ENCODE results near the gene ZNF778.

ZNF778 gene

DNA sequence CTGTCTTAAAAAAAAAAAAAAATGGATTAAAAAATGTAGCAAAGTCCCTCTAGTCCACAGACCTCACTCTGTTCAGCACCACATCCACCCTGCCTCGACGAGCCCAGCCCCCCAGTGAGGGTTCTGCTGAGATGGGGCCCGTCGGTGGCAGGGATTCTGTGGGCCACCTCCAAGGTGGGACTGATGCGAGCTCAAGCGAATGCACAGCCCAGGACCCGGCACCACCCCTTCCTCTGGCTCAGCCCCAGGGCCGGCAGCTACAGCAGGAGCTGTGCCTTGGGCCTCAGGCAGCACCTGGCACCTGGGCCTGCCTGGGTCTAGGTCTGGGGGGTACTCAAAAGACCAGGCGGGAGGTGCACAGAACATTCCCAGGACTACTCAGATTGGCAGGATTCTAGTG, 59.5 kb downstream of the ZNF778 start:
- H3K4me3 ChIP-seq (replicated peaks; ENCODE audit: low read depth, low read length), result no peak overlapping the region
- TF ChIP-seq, protein P1, sequence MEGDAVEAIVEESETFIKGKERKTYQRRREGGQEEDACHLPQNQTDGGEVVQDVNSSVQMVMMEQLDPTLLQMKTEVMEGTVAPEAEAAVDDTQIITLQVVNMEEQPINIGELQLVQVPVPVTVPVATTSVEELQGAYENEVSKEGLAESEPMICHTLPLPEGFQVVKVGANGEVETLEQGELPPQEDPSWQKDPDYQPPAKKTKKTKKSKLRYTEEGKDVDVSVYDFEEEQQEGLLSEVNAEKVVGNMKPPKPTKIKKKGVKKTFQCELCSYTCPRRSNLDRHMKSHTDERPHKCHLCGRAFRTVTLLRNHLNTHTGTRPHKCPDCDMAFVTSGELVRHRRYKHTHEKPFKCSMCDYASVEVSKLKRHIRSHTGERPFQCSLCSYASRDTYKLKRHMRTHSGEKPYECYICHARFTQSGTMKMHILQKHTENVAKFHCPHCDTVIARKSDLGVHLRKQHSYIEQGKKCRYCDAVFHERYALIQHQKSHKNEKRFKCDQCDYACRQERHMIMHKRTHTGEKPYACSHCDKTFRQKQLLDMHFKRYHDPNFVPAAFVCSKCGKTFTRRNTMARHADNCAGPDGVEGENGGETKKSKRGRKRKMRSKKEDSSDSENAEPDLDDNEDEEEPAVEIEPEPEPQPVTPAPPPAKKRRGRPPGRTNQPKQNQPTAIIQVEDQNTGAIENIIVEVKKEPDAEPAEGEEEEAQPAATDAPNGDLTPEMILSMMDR (IDR thresholded peaks at IDR 0.05; ENCODE audit: low read depth, low read length, missing control alignments), result no peak
- no peak for DNase-seq (ENCODE audit: extremely low read depth, low read depth)

DNA sequence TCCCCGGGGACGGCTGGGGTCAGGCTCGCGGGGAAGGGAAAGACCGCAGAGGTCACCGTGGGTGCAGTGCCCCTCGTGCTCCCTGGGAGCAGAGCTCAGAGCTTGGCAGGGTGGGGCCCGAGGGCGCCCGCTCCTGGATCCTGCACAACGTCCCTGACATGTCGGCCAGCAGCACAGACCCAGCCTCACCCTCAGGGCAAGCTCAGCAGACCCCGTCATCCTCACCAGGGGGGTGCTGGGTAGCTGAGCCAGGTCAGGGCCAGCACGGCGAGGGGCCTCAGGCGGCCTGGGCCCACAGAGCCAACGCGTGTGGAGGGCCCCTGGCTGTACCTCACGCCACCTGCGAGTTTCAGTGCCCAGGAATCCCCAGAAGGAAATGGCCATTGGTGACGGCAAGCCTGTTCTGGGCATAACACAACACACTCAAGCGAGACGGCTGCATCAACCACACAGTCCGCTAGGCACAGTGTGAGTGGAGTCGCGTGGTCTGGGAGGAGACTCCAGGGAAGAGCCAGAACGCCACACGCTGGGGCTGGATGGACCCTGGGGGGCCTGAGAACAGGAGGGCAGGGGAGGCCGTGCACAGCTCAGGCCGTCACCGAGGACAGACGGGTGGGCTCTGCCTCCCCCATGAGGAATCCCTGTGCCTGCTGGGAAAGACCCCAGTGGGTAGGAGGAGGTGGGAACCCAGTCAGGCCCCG, 60.3 kb downstream of the ZNF778 start:
- DNase-seq (ENCODE audit: extremely low read depth, low read depth), result no peak
- H3K4me3 ChIP-seq (replicated peaks; ENCODE audit: low read depth, low read length), result no peak overlapping the region
- TF ChIP-seq, protein P1 (IDR thresholded peaks at IDR 0.05; ENCODE audit: low read depth, low read length, missing control alignments), result no peak

DNA sequence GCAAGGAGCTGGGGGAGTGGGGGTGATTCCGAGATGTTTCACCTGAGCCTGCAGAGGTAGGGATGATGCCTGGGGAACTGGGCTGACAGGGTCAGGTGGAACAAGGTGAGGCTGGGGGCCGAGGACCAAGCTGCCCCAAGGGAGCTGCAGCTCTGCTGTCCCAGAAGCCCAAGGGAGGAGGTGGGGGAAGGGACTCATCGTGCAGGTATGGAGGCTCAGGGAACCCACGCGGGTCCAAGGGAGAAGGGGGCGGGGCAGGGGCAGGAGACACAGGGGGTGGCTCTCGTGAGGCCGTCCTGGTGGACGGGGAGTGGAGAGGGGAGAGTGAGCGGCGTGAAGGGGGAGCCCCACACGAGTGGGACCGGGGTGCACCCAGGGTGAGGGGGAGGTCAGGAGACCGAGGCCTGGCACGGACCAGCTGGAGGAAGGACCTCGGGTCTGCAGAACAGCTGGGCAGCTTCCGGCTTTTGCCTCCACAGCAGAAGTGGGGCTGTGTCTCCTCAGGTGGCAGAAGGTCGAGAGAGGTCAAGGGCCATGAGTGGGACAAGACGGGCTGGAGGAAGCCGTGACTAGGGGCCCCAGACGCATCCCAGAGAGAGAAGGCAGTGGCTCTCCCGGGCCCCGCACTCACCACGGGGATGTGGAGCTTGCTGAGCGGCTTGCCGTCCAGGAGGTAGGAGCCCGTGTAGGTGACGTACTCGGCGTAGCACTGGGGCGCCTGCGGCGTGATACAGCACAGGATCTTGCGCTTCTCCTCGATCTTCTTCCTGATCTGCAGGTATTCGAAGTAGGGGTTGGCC, 61.1 kb downstream of the ZNF778 start:
- TF ChIP-seq, protein P1 (IDR thresholded peaks at IDR 0.05; ENCODE audit: low read depth, low read length, missing control alignments), result no peak
- no peak overlapping the region for H3K4me3 ChIP-seq (replicated peaks; ENCODE audit: low read depth, low read length)
- no peak for DNase-seq (ENCODE audit: extremely low read depth, low read depth)

DNA sequence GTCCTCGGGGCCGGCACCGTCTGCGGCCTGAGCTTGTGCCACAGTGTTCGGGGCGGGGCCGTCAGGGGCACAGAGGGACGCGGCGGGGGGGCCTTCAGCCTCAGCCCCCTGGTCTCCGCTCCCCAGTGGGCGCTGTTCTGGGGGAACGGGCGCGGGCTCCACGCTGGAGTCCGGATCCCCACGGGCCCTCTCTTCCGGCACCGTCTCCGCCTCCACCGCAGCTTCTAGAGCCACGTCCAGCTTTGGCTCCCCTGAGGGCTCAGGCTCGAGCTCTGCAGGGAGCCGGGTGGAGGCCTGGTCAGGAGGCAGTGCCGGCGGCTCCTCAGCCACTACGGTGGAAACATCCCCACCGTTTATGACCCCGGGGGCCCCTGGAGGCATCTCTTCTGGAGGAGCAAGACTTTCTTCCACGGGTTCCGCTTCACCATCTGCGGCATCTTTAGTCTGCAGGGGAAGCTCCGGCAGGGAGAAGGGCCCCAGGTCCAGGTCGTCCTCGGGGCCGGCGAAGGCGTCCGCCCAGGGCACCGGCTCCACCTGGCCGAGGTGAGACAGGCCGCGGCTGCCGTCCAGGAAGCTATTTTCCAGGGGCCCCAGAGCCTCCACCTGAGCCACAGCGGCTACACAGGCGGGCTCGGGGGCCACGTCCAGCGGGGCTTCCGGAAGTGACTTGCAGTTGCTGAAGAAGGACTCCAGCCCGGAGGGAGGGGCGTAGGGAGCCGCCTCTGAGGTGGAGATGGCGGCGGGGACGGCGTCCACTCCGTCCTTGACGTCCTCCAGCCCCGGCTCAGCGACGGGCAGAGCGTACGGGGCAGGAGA, 62.4 kb downstream of the ZNF778 start:
- H3K4me3 ChIP-seq (replicated peaks; ENCODE audit: low read depth, low read length), result no peak overlapping the region
- TF ChIP-seq, protein P1 (IDR thresholded peaks at IDR 0.05; ENCODE audit: low read depth, low read length, missing control alignments), result no peak
- no peak for DNase-seq (ENCODE audit: extremely low read depth, low read depth)

DNA sequence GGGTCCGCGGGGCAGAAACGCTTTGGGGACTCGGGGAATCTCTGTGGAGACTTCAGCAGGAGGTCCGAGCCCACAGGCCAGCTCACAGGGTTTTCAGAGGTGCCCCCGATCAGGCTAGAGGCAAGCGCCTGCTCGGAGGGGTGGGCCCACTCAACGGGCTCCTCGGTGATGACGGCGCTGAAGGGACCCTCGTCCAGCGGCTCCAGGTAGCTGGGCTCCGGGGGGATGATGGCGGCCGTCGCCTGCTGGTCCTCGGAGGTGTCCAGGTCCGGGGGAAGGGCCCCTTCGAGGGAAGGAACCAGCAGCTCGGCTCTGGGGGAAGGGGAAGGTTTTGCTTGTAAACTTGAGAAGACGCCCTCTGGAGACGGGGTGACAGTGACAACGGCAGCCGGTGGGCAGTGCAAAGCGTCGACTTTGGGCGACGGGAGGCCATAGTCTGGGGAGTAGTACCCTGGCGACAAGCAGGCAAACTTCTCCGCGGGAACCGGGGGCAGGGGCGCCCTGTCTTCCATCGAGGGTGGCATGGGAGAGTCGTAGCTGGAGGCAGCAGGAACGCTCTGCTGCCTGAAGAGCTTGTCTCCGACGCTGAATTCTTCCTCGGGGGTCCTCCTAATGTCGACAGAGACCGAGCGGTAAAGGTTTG, 63.2 kb downstream of the ZNF778 start:
- no peak overlapping the region for H3K4me3 ChIP-seq (replicated peaks; ENCODE audit: low read depth, low read length)
- TF ChIP-seq, protein P1 (IDR thresholded peaks at IDR 0.05; ENCODE audit: low read depth, low read length, missing control alignments), result no peak
- DNase-seq (ENCODE audit: extremely low read depth, low read depth), result no peak

DNA sequence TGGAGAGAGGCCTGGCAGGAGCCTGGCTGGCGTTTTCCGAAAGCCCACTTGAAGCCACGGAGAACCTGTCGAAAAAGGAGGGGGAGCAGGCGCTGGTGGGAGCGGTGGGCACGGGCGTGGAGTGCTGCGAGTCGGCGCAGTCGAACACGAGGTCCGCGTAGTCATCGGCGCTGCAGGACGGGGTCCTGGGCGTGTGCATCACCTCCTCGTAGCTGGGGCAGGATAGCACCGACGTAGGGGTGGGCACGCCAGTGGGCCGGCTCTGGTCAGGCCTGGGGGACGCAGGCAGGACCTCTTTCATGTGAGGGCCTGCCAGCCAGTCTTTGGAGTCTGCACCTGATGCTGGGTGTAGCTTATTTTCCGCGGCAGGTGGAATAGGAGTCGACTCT, 63.7 kb downstream of the ZNF778 start:
- no peak overlapping the region for H3K4me3 ChIP-seq (replicated peaks; ENCODE audit: low read depth, low read length)
- TF ChIP-seq, protein P1 (IDR thresholded peaks at IDR 0.05; ENCODE audit: low read depth, low read length, missing control alignments), result no peak
- DNase-seq (ENCODE audit: extremely low read depth, low read depth), result no peak
